Memory B cell (primary cell): Measurements from ENCODE around the gene PARD3B.

ENCODE experiments used
- ATAC-seq: fragments of 150-1000 bp; cut with Tn5 transposase; 2 replicates; pipeline ENCODE4 v1.10.0; 2021; ENCODE audit warnings: low read depth, mild to moderate bottlenecking, moderate library complexity
- DNase-seq, 2 donors: peaks; one replicate each; pipeline ENCODE4 v3.0.0; 2022; ENCODE audit warnings: low spot score in 2 of 2
- H3K27ac Mint-ChIP-seq: one replicate; pipeline ENCODE4 v1.8.0; 2022; ENCODE audit warnings: mild to moderate bottlenecking, moderate library complexity, mixed read lengths
- H3K27me3 Mint-ChIP-seq: one replicate; pipeline ENCODE4 v1.8.0; 2022; ENCODE audit warnings: mixed read lengths
- H3K36me3 Mint-ChIP-seq: one replicate; pipeline ENCODE4 v1.8.0; 2022; ENCODE audit warnings: mild to moderate bottlenecking, mixed read lengths
- H3K4me1 Mint-ChIP-seq: one replicate; pipeline ENCODE4 v1.8.0; 2022; ENCODE audit warnings: mixed read lengths
- H3K4me3 Mint-ChIP-seq: one replicate; pipeline ENCODE4 v1.8.0; 2022; ENCODE audit warnings: mild to moderate bottlenecking, moderate library complexity, mixed read lengths
- H3K9me3 Mint-ChIP-seq: one replicate; pipeline ENCODE4 v1.8.0; 2022; ENCODE audit warnings: mixed read lengths

The PARD3B gene, protein sequence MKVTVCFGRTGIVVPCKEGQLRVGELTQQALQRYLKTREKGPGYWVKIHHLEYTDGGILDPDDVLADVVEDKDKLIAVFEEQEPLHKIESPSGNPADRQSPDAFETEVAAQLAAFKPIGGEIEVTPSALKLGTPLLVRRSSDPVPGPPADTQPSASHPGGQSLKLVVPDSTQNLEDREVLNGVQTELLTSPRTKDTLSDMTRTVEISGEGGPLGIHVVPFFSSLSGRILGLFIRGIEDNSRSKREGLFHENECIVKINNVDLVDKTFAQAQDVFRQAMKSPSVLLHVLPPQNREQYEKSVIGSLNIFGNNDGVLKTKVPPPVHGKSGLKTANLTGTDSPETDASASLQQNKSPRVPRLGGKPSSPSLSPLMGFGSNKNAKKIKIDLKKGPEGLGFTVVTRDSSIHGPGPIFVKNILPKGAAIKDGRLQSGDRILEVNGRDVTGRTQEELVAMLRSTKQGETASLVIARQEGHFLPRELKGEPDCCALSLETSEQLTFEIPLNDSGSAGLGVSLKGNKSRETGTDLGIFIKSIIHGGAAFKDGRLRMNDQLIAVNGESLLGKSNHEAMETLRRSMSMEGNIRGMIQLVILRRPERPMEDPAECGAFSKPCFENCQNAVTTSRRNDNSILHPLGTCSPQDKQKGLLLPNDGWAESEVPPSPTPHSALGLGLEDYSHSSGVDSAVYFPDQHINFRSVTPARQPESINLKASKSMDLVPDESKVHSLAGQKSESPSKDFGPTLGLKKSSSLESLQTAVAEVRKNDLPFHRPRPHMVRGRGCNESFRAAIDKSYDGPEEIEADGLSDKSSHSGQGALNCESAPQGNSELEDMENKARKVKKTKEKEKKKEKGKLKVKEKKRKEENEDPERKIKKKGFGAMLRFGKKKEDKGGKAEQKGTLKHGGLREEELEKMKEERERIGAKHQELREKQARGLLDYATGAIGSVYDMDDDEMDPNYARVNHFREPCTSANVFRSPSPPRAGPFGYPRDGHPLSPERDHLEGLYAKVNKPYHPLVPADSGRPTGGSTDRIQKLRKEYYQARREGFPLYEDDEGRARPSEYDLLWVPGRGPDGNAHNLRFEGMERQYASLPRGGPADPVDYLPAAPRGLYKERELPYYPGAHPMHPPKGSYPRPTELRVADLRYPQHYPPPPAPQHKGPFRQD (N-terminal part only)

DNA sequence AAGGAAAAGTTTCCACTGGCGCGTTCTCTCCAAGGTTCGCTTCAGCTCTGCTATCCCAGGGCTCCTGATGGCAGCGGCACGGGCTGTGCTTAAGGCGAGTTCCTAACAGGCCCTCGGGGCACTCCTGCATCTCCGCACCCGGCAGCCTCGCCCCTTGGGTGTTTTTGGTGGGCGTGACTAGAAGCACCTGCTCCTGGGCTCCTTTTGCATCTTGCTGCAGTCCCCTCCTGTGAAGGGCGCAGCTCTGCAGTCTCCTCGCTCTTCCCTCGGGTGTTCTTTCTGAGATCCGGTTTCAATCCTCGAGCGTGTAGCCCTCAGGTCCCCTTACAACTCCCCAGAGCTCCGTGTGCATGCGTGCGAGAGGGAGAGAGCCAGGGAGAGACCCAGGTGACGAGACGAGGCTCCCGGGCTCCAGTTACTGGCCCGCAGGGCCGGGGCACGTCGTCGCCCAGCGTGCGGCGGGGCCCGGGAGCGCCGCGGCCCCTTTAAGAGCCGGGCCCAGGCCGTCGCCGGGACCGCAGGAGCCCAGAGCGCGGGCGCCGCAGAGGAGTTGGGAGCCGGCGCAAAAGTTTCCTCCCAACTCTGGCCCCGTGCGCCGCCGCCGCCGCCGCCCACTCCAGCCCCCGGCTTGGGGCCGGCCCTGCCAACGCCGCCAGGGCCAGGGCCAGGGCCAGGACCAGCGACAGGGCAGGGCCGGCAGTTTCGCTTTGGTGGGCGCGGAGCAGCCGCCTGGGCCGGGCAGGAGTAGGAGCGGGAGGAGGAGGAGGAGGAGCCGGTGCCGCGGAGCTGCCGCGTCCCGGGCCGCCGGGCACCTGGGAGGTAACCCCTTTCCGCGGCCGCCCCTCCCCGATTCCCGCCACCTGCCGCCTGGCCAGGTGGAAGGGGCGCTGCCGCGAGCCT lies at the start of gene PARD3B:
Gene PARD3B (plus strand): TSS at position 515 of the 900 bp plus-strand sequence. CDS start 525 bp downstream, outside the sequence.
- Mint-ChIP-seq H3K4me3 (peak within 1 kb of the TSS; percentile 78), H3K4me1 (peaks cover 7% of the 10 kb centered on the region), H3K27me3 (peaks cover 5% of the 10 kb centered on the region), H3K9me3 (no peaks in the 10 kb centered on the region), H3K36me3 (no peaks in the 10 kb centered on the region), H3K27ac (no peak within 1 kb of the TSS)
- ATAC-seq (no peak), DNase-seq (no peak)

DNA sequence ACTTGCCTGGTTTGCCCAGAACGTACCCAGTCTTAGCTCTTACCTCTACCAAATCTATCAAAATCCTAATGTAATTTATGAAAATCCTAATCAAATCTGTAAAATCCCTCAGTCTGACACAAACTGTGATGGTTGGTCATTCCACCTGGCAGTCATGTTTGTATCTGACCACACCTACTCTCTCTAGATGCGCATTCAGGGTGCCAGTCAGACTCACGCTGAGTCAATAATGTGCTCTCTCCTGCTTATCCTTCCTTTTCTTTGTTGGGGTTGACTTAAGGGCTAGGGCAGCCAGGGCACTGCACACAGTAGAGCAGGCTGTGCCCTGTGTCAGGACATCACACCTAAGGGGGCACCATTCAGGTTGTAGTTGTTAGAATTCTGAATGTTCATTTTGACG lies 48.5 kb upstream of the PARD3B start:
- no peak for ATAC-seq

DNA sequence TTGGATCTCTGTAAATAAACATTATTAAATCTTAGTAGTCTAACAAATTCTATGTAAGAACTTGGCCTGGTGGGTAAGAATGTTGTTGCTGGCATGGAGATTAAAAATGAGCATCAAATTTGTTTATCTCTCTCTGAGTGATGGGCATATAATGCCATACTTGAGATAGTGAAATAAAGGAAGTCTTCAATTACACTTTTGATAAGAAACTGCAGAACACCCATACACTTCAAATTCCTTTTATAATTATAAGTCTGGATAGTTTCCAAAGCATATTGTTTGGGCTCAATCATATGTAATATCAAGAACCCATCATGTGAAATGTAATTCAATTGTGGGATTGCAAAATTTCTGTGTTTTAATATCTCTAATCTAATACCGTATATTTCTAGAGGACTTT lies 47.4 kb upstream of the PARD3B start:
- H3K9me3 Mint-ChIP-seq: no peaks in the 10 kb centered on the region

More for the DNA sequence above, 48.5 kb upstream of the PARD3B start:
- Mint-ChIP-seq H3K27ac (no peak overlapping the region), H3K4me3 (no peak overlapping the region), H3K4me1 (no peaks in the 10 kb centered on the region), H3K36me3 (no peaks in the 10 kb centered on the region), H3K9me3 (no peaks in the 10 kb centered on the region), H3K27me3 (no peaks in the 10 kb centered on the region)
- no peak for DNase-seq

DNA sequence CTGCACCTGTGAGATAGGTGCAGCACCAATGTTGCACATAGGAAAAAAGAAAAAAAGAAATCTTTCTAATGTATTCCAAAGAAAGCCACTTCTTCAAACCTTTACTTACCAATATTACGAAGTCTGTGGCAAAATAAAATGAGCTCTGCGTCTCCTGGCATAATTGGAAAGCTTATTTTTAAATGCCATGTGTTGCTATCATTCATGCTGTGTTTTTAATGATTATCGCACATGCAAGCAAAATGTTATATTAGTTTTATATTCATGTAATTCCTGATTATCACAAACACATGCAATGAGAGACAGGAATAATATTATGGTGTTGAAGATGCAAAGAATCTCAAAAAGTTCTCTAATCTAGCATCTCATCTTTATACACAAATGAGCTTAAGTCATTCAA lies 47.0 kb upstream of the PARD3B start:
- no peak for ATAC-seq
- no peak overlapping the region for H3K27ac Mint-ChIP-seq

More for the DNA sequence above, 47.4 kb upstream of the PARD3B start:
- ATAC-seq (no peak), DNase-seq (no peak)
- Mint-ChIP-seq H3K27me3 (no peaks in the 10 kb centered on the region), H3K4me1 (no peaks in the 10 kb centered on the region), H3K36me3 (no peaks in the 10 kb centered on the region), H3K27ac (no peak overlapping the region), H3K4me3 (no peak overlapping the region)

DNA sequence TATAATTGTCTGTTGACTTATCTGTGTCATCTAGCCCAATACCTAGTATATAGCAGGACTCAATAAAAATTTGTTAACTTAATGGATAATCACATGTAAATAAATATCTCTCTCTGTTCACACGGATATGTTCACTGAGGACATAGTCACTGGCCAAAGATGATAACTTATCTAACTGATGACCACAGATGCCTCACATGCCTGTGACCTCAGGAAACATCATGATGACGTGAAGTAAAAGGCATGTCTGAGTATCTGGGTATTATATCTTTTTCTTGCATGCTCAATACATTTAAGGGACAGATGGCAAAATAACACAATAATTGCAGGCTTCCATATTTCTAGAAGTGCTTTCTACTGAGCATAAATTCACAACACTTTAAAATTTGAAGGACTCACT lies 41.4 kb upstream of the PARD3B start:
- Mint-ChIP-seq H3K27me3 (no peaks in the 10 kb centered on the region), H3K4me3 (no peak overlapping the region), H3K27ac (no peak overlapping the region), H3K36me3 (no peaks in the 10 kb centered on the region), H3K4me1 (no peaks in the 10 kb centered on the region), H3K9me3 (peaks cover 1% of the 10 kb centered on the region)
- no peak for DNase-seq
- ATAC-seq: no peak

More for the DNA sequence above, 47.0 kb upstream of the PARD3B start:
- no peaks in the 10 kb centered on the region for H3K36me3 Mint-ChIP-seq
- no peak for DNase-seq
- no peaks in the 10 kb centered on the region for H3K27me3 Mint-ChIP-seq
- H3K9me3 Mint-ChIP-seq: no peaks in the 10 kb centered on the region
- H3K4me3 Mint-ChIP-seq: no peak overlapping the region
- no peaks in the 10 kb centered on the region for H3K4me1 Mint-ChIP-seq

DNA sequence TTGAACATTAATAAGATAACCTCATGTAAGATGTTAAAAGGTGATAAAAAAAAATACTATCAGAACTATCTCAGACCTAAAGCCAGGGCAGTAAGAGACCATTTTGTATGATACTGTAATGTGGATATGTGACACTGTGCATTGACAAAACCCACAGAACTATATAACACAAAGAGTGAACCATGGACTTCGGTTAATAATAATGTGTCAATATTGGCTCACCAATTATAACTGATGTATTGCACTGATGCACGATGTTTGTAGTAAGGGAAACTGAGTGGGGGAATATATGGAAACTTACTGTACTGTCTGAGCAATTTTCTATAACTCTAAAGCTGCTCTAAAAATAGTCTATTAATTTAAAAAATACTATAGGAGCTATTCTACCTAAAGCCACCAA lies 40.7 kb upstream of the PARD3B start:
- Mint-ChIP-seq H3K4me1 (no peaks in the 10 kb centered on the region), H3K4me3 (no peak overlapping the region), H3K9me3 (peaks cover 1% of the 10 kb centered on the region), H3K27me3 (no peaks in the 10 kb centered on the region), H3K27ac (no peak overlapping the region), H3K36me3 (no peaks in the 10 kb centered on the region)
- no peak for DNase-seq
- no peak for ATAC-seq

DNA sequence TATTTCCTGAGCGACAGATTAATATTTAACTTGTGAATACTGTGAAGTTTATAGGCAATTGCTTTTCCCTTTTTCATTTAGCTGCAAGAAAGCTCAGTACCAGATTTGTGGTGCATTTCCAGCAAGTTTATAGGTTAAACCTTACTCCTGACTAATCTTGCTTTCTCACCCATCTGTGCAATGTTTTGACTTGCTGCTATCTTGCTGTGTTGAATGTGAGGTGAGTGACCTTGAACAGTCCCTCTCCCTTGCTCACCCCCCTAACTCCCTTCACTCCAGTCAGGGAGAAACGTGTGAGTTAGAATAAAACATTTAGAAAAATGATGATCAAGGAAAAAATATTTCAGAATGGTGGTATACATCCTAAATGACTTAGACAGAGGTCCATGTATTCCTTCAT lies 39.8 kb upstream of the PARD3B start:
- H3K4me3 Mint-ChIP-seq: no peak overlapping the region
- peaks cover 1% of the 10 kb centered on the region for H3K9me3 Mint-ChIP-seq
- DNase-seq: no peak
- H3K27me3 Mint-ChIP-seq: no peaks in the 10 kb centered on the region
- ATAC-seq: no peak
- H3K4me1 Mint-ChIP-seq: no peaks in the 10 kb centered on the region
- H3K27ac Mint-ChIP-seq: no peak overlapping the region
- H3K36me3 Mint-ChIP-seq: no peaks in the 10 kb centered on the region

DNA sequence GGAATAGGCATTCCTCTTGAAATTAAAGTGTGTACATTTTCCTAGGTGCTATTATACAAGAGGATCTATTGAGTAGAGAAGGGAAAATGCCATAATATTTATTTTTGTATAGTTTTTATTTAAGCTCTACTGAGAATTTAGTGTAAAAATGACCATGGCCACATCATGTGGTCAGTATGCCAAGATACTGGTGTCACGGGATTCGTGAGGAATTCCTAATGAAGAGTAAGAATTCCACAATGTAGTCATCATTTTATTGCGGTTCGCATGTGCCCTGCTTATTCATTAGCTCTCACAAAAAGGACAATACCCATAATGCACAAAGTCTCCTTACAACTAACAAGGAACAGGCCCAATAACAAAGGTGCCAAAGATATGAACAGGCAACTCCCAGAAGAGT lies 39.3 kb upstream of the PARD3B start:
- DNase-seq (no peak), ATAC-seq (no peak)
- peaks cover 1% of the 10 kb centered on the region for H3K9me3 Mint-ChIP-seq
- H3K27me3 Mint-ChIP-seq: no peaks in the 10 kb centered on the region
- no peaks in the 10 kb centered on the region for H3K36me3 Mint-ChIP-seq
- H3K4me1 Mint-ChIP-seq: no peaks in the 10 kb centered on the region
- no peak overlapping the region for H3K27ac Mint-ChIP-seq
- H3K4me3 Mint-ChIP-seq: no peak overlapping the region

DNA sequence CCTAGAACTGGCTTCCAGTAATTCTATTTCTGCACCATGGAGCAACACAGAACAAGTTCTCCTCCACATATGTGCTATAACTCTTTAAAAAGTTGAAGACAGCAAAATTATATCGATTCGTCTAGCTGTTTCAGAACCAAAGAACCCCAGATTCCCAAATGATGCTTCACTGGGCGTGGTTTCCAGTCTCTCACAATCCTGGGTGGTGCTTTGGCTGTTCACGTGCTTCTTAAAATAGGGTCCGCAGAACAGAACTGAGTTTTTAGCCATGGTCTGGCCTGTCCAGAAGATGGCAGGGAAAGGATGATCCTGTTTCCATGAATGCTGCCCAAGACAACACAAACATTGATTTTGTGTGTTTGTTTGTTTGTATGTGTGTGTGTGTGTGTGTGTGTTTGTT lies 37.6 kb upstream of the PARD3B start:
- peaks cover 1% of the 10 kb centered on the region for H3K9me3 Mint-ChIP-seq
- no peak overlapping the region for H3K27ac Mint-ChIP-seq
- DNase-seq (no peak), ATAC-seq (no peak)
- no peaks in the 10 kb centered on the region for H3K36me3 Mint-ChIP-seq
- no peaks in the 10 kb centered on the region for H3K4me1 Mint-ChIP-seq
- no peaks in the 10 kb centered on the region for H3K27me3 Mint-ChIP-seq
- no peak overlapping the region for H3K4me3 Mint-ChIP-seq

DNA sequence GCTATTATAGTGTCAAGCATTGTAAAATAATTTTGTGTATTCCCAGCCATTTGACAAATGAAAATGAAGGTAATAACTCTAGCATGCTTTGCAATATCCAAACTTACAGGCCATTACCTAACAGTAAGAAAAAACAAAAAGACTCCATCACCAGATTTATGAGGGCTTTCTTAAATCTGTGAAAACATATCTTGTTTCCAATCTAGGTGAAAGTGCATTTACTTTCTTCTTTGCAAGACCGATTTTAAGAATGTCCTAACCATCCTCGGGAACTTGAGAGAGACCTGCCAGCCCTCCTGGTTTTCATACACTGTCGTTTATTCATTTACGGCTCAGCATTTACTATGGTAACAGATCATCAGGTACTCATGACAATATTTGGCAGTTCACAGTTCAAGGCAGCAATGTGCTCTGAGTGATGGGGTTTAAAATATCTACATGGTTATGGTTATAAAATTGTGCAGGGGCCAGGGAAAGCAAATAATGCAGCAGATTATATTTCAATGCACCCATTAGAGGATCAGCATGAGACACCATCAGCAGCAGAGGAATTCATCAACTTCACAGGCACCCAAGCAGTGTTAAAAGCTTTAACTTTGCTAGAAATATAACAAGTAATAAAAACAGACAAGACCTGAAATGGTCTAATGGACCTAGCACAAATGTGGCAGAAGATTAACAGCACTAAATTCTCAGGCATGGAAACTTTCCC lies 34.4 kb upstream of the PARD3B start:
- Mint-ChIP-seq H3K27ac (no peak overlapping the region), H3K27me3 (no peaks in the 10 kb centered on the region), H3K36me3 (no peaks in the 10 kb centered on the region), H3K9me3 (peaks cover 1% of the 10 kb centered on the region), H3K4me1 (no peaks in the 10 kb centered on the region), H3K4me3 (no peak overlapping the region)
- ATAC-seq (no peak), DNase-seq (no peak)

DNA sequence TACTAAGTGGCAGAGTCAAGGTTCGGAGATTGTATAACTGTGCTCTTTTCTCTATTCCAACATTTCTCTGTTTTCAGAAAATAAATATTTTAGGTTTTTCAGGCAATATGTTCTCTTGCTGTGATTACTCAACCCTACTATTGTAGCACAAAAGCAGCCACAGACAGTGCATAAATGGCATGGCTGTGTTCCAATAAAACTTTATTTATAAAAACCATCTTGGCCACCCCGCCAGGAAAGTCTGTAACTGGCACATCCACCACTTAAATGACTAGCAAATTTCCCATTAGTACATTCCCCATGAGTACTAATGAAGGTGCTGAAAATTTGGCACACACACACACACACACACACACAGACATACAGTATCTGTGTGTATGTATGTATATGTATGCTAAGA lies 30.8 kb upstream of the PARD3B start:
- Mint-ChIP-seq H3K4me1 (no peaks in the 10 kb centered on the region), H3K27me3 (no peaks in the 10 kb centered on the region), H3K36me3 (no peaks in the 10 kb centered on the region), H3K4me3 (no peak overlapping the region), H3K9me3 (no peaks in the 10 kb centered on the region), H3K27ac (no peak overlapping the region)
- DNase-seq: no peak
- ATAC-seq: no peak

DNA sequence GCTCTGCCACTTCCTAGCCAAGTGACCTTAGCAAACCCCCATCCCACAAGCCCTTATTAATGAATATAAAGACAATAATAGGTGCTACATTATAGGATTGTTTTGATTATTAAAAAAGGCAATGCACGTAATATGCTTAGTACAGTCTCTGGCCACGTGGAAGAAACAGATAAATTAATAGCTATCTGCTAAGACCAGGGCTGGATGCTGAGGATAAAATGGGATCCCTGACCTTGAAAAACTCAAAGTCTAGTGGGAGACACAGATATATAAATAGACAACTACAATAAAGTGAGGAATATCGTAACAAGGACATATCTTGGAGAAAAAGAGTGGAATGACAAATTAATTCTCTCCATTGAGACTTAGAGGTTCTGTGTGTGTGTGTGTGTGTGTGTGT lies 29.9 kb upstream of the PARD3B start:
- ATAC-seq: no peak
- no peak overlapping the region for H3K27ac Mint-ChIP-seq
- H3K36me3 Mint-ChIP-seq: no peaks in the 10 kb centered on the region
- H3K4me1 Mint-ChIP-seq: no peaks in the 10 kb centered on the region
- DNase-seq: no peak
- no peak overlapping the region for H3K4me3 Mint-ChIP-seq
- H3K9me3 Mint-ChIP-seq: no peaks in the 10 kb centered on the region
- no peaks in the 10 kb centered on the region for H3K27me3 Mint-ChIP-seq

DNA sequence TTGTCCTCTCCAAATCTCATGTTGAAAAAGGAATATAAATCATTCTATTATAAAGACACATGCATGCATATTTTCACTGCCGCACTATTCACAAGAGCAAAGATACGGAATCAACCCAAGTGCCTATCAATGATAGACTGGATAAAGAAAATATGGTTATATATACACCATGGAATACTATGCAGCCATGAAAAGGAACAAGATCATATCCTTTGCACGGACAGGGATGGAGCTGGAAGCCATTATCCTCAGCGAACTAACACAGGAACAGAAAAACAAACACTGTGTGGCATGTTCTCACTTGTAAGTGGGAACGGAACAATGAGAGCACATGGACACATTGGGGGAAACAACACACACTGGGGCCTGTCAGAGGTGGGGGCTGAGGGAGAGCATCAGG lies 28.1 kb upstream of the PARD3B start:
- Mint-ChIP-seq H3K36me3 (no peaks in the 10 kb centered on the region), H3K4me3 (no peak overlapping the region), H3K27me3 (no peaks in the 10 kb centered on the region), H3K4me1 (no peaks in the 10 kb centered on the region), H3K9me3 (no peaks in the 10 kb centered on the region), H3K27ac (no peak overlapping the region)
- DNase-seq (no peak), ATAC-seq (no peak)
